SU-DHL-6 (cell line): Measurements from ENCODE around the gene AMH.

Source experiments
- H2AFZ ChIP-seq: fragments of 200-600 bp; sonication (generic); 2 replicates; pipeline ENCODE4 v1.6.1; 2014; ENCODE audit warnings: low read depth, mild to moderate bottlenecking, moderate library complexity, mixed read lengths, antibody characterized with exemption, low read length; ENCODE audit not compliant: severe bottlenecking
- H3F3A ChIP-seq: fragments of 200-600 bp; shearing (Covaris generic); 2 replicates; pipeline ENCODE4 v1.6.0; 2016; ENCODE audit warnings: antibody characterized with exemption, mild to moderate bottlenecking; ENCODE audit not compliant: insufficient read depth
- H3K27ac ChIP-seq: fragments of 200-600 bp; sonication (generic); 2 replicates; pipeline ENCODE4 v1.5.1; 2016; ENCODE audit warnings: low read depth, mild to moderate bottlenecking, low read length, moderate library complexity, mixed read lengths
- H3K27me3 ChIP-seq: fragments of 200-600 bp; sonication (generic), shearing (Covaris generic); 2 replicates; pipeline ENCODE4 v1.6.0; 2014; ENCODE audit warnings: mild to moderate bottlenecking, low read length
- H3K36me3 ChIP-seq: fragments of 200-600 bp; sonication (generic); 2 replicates; pipeline ENCODE4 v1.6.1; 2014; ENCODE audit warnings: mild to moderate bottlenecking, low read length, mixed read lengths
- H3K4me2 ChIP-seq: fragments of 300-600, 200-600 bp; shearing (Covaris generic), sonication (generic); 2 replicates; pipeline ENCODE4 v1.6.0; 2014; ENCODE audit warnings: low read length, low read depth, mild to moderate bottlenecking; ENCODE audit not compliant: poor library complexity, severe bottlenecking
- H3K4me3 ChIP-seq: fragments of 200-600 bp; sonication (generic); 2 replicates; pipeline ENCODE4 v1.5.1; 2014; ENCODE audit warnings: antibody characterized with exemption, low read length, mild to moderate bottlenecking, mixed read lengths; ENCODE audit not compliant: insufficient read depth, poor library complexity, severe bottlenecking
- H3K79me2 ChIP-seq: fragments of 200-600 bp; sonication (generic); 2 replicates; pipeline ENCODE4 v1.6.1; 2014; ENCODE audit warnings: mild to moderate bottlenecking, low read length, moderate library complexity; ENCODE audit not compliant: insufficient read depth
- H3K9ac ChIP-seq: fragments of 200-600 bp; sonication (generic); 2 replicates; pipeline ENCODE4 v1.7.0; 2014; ENCODE audit warnings: mild to moderate bottlenecking, low read length
- H3K9me2 ChIP-seq: fragments of 200-600 bp; sonication (generic); replicated peaks from 2 replicates; pipeline ENCODE4 v1.6.1; 2014; ENCODE audit warnings: low read length; ENCODE audit not compliant: insufficient read depth
- H3K9me3 ChIP-seq: fragments of 200-600 bp; sonication (generic); 2 replicates; pipeline ENCODE4 v1.6.1; 2014; ENCODE audit warnings: low read length, mixed read lengths; ENCODE audit not compliant: insufficient read depth
- H4K20me1 ChIP-seq: fragments of 200-600 bp; sonication (generic); 2 replicates; pipeline ENCODE4 v1.6.1; 2014; ENCODE audit warnings: low read depth, mild to moderate bottlenecking, antibody characterized with exemption, low read length, moderate library complexity, mixed read lengths
- EZH2phosphoT487 ChIP-seq: fragments of 200-600 bp; sonication (generic), shearing (Covaris generic); conservative IDR thresholded peaks from 2 replicates; pipeline ENCODE4 v1.6.1; 2018; ENCODE audit warnings: mild to moderate bottlenecking, antibody characterized with exemption, low read length, moderate library complexity, mixed read lengths
- TF ChIP-seq, protein P1 (sequence below): fragments of 200-600 bp; sonication (generic); IDR thresholded peaks from one replicate; pipeline ENCODE4 v1.5.1; 2017; ENCODE audit warnings: antibody characterized with exemption, mild to moderate bottlenecking, low read length, moderate library complexity; ENCODE audit not compliant: insufficient read depth, poor library complexity, severe bottlenecking

AMH gene

DNA sequence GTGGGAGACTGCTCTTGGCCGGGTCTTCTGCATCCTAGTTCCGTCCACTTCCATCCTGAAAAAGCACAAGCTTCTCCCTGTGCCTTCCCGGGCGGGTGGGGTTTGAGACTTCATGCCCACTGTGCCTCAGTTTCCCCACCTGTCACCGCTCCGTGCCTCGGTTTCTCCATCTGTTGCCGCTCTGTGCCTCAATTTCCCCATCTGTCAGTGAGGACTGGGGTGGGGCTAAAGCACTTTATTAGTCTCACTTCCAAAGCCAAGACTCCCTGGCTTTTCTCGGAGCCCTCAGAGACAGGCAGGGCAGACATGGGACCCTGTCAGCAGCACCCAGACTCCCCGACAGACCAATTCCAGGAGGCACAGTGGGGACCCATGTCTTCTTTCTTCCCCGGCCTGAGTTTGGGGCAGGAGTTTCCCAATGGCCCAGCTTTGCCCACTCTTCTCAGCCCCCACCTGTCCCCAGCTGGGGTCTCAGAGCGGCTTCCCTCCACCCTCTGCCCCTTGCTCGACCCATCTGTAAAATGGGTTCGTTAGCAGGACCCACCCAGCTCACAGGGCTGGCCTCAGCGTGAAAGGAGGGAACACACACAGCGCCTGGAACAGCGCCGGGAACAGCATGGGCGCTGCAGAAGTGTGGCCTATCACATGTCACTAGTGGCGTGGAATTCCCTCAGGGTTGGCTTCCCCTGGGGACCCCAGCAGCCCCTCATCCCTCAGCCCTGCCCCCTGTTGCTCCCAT lies 37.4 kb downstream of the AMH start:
- 0 out of 2 replicates have a peak, but pooled peaks cover 3% of the 10 kb centered on the region for H3F3A ChIP-seq
- no peaks in the 10 kb centered on the region for H3K79me2 ChIP-seq
- no peak overlapping the region for H3K4me3 ChIP-seq
- no peak overlapping the region for H2AFZ ChIP-seq
- no peak overlapping the region for H3K4me2 ChIP-seq
- TF ChIP-seq, protein P1, sequence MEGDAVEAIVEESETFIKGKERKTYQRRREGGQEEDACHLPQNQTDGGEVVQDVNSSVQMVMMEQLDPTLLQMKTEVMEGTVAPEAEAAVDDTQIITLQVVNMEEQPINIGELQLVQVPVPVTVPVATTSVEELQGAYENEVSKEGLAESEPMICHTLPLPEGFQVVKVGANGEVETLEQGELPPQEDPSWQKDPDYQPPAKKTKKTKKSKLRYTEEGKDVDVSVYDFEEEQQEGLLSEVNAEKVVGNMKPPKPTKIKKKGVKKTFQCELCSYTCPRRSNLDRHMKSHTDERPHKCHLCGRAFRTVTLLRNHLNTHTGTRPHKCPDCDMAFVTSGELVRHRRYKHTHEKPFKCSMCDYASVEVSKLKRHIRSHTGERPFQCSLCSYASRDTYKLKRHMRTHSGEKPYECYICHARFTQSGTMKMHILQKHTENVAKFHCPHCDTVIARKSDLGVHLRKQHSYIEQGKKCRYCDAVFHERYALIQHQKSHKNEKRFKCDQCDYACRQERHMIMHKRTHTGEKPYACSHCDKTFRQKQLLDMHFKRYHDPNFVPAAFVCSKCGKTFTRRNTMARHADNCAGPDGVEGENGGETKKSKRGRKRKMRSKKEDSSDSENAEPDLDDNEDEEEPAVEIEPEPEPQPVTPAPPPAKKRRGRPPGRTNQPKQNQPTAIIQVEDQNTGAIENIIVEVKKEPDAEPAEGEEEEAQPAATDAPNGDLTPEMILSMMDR = no peak
- no peak for TF ChIP-seq EZH2phosphoT487
- no peaks in the 10 kb centered on the region for H3K9me2 ChIP-seq
- H3K27me3 ChIP-seq = no peaks in the 10 kb centered on the region
- H3K27ac ChIP-seq = no peak overlapping the region
- no peaks in the 10 kb centered on the region for H4K20me1 ChIP-seq
- no peaks in the 10 kb centered on the region for H3K36me3 ChIP-seq
- H3K9me3 ChIP-seq = no peaks in the 10 kb centered on the region
- H3K9ac ChIP-seq = no peak overlapping the region

DNA sequence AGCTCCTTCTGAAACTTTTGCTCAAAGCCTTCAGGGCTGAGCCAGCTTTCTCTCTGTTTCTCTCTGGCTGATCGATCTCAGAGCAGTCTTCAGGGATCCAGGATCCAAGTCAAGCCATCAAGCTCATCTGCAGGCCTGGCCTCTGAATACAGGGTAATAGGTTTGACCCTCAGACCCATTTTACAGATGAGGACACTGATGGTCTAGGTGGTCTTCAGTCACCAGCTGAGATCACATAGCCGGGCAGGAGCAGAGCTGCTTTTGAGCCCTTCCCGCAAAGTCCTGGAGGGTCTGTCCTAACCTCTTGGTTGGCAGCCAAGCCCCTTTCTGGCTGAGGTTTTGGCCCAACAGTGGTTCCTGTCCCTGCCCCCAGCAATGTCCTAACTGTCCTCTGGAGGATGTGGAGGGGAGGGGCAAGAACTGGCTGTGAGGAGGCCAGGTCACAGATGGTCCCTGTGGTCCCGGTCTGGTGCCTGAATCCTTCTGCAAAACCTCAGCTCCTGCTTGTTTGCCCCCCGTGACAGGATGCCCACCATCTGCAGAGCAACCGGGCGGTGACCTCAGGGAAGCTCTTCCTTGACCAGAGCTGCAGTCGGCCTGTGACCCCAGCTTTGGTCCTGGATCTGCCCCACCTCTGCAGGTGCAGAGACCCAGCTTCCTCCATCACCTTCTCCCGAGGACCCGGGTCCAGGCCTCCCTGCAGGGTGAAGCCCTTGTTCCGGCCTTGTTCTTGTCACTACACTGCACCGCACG lies 38.6 kb downstream of the AMH start:
- no peak overlapping the region for H3K27ac ChIP-seq
- no peak overlapping the region for H2AFZ ChIP-seq
- H3K9me2 ChIP-seq = no peaks in the 10 kb centered on the region
- H4K20me1 ChIP-seq = no peaks in the 10 kb centered on the region
- no peak overlapping the region for H3K4me2 ChIP-seq
- no peaks in the 10 kb centered on the region for H3K27me3 ChIP-seq
- no peaks in the 10 kb centered on the region for H3K9me3 ChIP-seq
- H3K4me3 ChIP-seq = no peak overlapping the region
- H3K79me2 ChIP-seq = no peaks in the 10 kb centered on the region
- no peak for TF ChIP-seq EZH2phosphoT487
- TF ChIP-seq, protein P1 = no peak
- H3K36me3 ChIP-seq = no peaks in the 10 kb centered on the region
- 0 out of 2 replicates have a peak, but pooled peaks cover 3% of the 10 kb centered on the region for H3F3A ChIP-seq
- H3K9ac ChIP-seq = no peak overlapping the region

DNA sequence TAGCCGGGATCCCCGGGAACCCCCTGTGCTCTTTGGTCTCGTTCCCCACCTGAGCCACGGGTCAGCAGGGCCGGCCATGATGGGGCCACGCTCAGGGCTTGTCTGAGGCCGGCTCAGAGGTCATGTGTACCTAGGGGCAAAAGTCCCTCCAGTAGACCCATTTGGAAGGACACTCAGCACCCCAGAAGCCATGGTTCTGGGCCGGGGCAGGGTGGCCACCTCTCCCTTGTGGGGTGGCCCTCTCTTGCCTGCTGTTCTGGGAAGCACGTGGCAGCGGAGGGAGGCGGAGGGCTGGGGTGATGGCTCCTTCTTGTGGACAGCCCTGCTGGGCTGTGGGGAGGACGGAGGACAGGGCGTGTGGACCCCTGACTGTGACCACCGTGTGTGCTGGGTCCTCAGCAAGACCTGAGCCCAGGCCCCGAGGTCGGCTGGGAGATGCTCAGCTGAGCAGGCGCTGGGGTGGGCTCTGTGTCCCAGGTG lies 39.3 kb downstream of the AMH start:
- H3K4me2 ChIP-seq = no peak overlapping the region
- no peaks in the 10 kb centered on the region for H3K9me3 ChIP-seq
- H3K27me3 ChIP-seq = no peaks in the 10 kb centered on the region
- H3K4me3 ChIP-seq = no peak overlapping the region
- 0 out of 2 replicates have a peak, but pooled peaks cover 3% of the 10 kb centered on the region for H3F3A ChIP-seq
- H3K9ac ChIP-seq = no peak overlapping the region
- no peaks in the 10 kb centered on the region for H3K79me2 ChIP-seq
- H3K27ac ChIP-seq = no peak overlapping the region
- H4K20me1 ChIP-seq = no peaks in the 10 kb centered on the region
- H3K36me3 ChIP-seq = no peaks in the 10 kb centered on the region
- H3K9me2 ChIP-seq = no peaks in the 10 kb centered on the region
- H2AFZ ChIP-seq = no peak overlapping the region
- TF ChIP-seq, protein P1 = no peak
- TF ChIP-seq EZH2phosphoT487 = no peak
